Epithelial cell of esophagus (primary cell): ENCODE results near the gene QKI.

Experiments used
- DNase-seq: peaks from one replicate; pipeline ENCODE4 v3.0.0; 2010; ENCODE audit warnings: low read depth
- H3K4me3 ChIP-seq: 2 replicates; pipeline ENCODE4 v1.5.1; 2011; ENCODE audit warnings: mild to moderate bottlenecking, low read length, control low read depth
- TF ChIP-seq, protein P1 (sequence below): IDR thresholded peaks from 2 replicates; pipeline ENCODE4 v1.5.1; 2011; ENCODE audit warnings: low read depth, mild to moderate bottlenecking, low read length, control low read depth, inconsistent platforms; ENCODE audit not compliant: insufficient read depth; ENCODE audit errors: missing control alignments

Gene QKI

DNA sequence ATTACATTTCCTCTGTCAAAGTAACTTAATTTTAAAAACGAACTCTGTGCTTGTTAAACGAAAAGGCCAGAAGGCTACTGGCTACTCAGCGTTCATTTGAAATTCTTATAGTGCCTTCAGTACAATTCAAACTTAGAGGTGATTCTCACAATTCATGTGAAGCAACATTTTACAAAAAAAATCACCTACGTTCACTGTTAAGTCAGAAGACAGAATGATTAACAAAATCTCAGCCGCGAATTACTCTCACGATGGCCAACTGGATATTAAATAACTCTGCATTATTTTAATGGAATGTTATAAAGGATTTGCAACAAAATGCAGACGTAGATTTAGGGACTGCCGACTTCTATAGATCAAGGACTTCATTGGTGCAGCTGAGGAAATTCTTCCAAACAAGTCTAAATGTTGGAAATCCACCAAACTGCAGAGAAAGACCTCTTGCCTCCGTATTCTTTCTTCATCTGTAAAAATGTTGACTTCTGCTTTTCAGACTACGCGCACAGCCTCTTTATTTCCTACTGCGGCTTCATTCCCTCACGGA is 1.6 kb upstream of the QKI start:
- no peak for DNase-seq
- H3K4me3 ChIP-seq: peak overlapping the region; percentile 55
- TF ChIP-seq, protein P1, sequence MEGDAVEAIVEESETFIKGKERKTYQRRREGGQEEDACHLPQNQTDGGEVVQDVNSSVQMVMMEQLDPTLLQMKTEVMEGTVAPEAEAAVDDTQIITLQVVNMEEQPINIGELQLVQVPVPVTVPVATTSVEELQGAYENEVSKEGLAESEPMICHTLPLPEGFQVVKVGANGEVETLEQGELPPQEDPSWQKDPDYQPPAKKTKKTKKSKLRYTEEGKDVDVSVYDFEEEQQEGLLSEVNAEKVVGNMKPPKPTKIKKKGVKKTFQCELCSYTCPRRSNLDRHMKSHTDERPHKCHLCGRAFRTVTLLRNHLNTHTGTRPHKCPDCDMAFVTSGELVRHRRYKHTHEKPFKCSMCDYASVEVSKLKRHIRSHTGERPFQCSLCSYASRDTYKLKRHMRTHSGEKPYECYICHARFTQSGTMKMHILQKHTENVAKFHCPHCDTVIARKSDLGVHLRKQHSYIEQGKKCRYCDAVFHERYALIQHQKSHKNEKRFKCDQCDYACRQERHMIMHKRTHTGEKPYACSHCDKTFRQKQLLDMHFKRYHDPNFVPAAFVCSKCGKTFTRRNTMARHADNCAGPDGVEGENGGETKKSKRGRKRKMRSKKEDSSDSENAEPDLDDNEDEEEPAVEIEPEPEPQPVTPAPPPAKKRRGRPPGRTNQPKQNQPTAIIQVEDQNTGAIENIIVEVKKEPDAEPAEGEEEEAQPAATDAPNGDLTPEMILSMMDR: no peak

GRCh38 chr6:163413345-163414116 is 987 bp upstream of the QKI start:
- TF ChIP-seq, protein P1: no peak
- peak overlapping the region; percentile 55 for H3K4me3 ChIP-seq
- DNase-seq: peak; percentile 91

GRCh38 chr6:163414946-163415619 is 565 bp downstream of the QKI start:
- H3K4me3 ChIP-seq: peak overlapping the region; percentile 92
- no peak for DNase-seq
- TF ChIP-seq, protein P1: no peak

- TF ChIP-seq, protein P1: no peak
- peak; percentile 70 for DNase-seq
- H3K4me3 ChIP-seq: peak overlapping the region; percentile 92
Observed at GRCh38 chr6:163415620-163416556, 1.4 kb downstream of the QKI start.

DNA sequence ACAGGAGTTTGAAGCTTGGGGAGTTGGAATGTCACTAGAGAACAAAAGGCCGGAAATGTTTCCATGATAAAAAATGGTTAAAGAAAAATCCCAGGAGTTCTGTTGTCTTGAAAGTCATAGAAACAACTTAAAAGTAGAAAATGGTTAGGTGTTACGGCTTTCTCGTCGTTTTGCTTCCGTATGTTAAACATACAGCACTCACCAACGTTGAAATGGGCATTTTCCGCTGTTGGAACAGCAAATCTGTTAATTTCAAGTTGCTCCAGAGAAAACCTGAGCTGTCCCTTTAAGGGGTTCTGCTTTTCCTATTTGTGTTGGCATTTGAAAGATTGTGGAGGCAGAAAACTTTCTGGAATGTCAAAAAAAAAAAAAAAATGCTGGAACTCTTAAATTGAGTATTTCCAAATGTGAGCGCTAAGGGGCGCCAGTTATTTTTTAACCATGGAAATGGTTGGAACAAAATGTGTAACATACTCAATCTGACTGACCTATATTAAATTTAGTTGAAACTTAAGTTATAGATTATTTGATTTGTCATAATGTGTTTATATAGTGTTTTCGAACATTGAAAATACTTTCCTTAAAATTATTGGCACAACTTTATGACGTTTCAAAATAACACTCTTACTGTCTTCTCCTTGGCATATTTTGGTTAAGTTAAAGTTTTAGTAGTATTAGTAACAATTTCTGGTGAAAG is 2.2 kb downstream of the QKI start:
- peak overlapping the region; percentile 92 for H3K4me3 ChIP-seq
- peak; percentile 79 for DNase-seq
- TF ChIP-seq, protein P1: peak; percentile 54

GRCh38 chr6:163417595-163417994 is 3.1 kb downstream of the QKI start:
- TF ChIP-seq, protein P1: no peak
- H3K4me3 ChIP-seq: peak overlapping the region; percentile 92
- DNase-seq: no peak
